HG03469 (cell line): ENCODE results near the gene AHRR.

Source experiments
- ATAC-seq: cut with Tn5 transposase; IDR thresholded peaks from one replicate; pipeline ENCODE4 v1.9.1; 2021; ENCODE audit warnings: mild to moderate bottlenecking, moderate library complexity, moderate number of reproducible peaks; ENCODE audit not compliant: unreplicated experiment

Gene AHRR

DNA sequence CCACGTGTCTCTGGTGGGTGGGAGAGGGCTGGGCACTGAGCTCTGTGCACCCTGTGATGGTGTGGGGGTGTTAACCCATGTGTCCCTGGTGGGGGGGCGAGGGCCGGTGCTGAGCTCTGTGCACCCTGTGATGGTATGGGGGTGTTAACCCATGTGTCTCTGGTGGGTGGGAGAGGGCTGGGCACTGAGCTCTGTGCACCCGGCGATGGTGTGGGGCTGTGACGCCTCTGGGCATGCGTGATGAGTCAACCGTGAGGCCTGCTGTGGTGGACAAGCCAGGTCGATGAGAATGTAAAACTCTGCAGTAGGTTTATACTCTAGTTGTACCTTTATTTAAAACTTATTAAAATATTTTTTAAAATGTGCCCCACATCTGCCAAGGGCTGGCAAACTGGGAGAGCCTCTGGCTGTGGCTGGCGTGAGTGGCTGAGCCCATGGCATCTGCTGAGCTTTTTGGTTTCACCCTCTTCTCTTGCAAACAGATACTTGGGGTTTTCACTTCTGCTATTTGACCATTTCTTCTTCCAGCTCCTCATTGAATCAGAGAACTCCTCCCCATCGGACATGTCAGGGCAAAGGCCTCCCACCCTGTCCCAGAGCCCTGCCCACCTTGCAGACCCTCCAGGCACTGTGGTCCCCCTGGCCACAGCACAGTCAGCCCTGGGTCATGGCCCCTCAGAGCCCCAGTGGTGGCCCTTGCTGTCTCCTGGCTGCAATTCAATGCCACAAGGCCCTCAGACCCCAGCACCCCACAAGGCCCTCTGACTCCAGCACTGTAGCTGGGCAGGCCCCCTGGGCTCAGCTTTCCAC, 103.0 kb downstream of the AHRR start:
- peak; percentile 57 for ATAC-seq

DNA sequence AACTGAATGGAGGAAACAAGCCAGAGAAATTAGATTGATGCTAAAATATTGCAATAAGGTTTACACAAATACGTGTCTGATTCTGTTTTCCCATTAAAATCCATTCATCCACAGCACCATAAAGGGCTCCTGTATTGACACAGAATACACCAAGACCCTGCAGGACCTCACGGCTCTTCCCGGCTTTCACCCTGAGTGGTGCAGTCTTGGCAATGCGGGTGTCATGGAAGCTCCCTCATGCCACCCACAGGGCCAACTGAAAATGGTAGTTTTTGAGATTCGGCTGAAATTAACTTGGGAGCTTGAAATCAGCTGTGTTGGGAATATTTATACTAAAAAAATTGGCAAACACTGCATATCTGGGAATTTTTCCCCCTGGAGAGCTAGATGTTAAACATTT, 104.2 kb downstream of the AHRR start:
- no peak for ATAC-seq

DNA sequence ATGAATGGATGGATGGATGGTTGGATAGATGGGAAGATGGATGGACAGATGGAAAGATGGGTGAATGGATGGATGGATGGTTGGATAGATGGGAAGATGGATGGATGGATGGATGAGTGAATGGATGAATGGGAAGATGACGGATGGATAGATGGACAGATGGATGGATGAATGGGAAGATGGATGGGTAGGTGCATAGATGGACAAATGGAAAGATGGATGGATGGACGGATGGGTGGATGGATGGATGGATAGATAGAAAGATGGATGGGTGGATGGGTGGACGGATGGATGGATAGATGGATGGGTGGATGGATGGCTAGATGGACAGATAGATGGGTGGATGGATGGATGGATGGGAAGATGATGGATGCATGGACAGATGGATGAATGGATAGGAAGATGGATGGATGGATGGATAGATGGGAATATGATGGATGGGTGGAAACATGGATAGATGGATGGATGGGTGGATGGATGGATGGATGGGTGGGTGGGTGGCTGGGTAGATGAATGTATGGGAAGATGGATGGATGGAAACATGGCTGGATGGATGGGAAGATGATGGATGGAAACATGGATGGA, 105.0 kb downstream of the AHRR start:
- ATAC-seq: no peak

DNA sequence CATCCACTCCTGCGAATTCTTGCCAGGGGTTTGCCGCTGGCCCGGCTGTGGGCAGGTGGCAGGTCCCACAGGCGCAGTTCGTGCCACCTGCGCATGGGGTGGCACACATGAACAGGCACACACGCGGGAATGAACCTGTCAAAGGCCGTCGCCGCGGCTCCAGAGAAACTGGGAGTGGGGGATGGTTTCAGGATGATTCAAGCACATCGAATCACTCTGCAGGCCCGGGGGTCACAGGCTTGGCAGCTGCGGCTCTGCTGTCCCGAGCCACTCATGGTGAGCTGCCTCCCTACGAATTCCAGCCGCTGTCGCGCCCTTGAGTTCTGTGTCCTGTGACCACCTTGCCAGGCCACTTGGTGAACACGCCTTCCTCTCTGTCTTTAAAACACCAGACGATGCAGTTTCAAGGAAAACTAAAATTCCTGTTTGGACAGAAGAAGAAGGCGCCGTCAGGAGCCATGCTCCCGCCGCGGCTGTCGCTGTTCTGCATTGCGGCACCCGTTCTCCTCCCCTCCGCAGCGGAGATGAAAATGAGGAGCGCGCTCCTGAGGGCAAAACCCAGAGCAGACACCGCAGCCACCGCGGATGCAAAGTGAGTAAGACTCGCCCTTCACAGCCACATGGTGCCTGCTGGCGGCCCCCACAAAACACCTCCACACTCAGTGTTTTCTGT, 106.0 kb downstream of the AHRR start:
- ATAC-seq: no peak

DNA sequence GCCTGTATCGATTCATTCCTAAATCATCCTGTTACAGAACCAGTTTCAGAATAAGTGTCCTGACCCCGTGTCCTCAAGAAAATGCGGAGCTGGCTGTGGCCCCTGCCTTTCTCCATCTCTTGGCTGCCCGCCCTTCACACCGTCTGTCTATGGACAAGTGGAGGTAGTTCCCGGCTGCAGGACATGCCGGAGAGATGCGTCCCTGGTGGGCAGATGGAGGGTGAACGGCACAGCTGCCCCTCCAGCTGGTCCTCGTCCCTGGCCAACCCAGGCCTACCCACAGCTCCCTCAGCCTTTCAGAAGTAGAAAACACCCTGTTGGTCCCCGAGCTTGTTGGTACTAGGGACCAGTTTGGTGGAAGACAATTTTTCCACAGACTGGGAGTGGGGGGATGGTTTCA, 106.7 kb downstream of the AHRR start:
- ATAC-seq: no peak

DNA sequence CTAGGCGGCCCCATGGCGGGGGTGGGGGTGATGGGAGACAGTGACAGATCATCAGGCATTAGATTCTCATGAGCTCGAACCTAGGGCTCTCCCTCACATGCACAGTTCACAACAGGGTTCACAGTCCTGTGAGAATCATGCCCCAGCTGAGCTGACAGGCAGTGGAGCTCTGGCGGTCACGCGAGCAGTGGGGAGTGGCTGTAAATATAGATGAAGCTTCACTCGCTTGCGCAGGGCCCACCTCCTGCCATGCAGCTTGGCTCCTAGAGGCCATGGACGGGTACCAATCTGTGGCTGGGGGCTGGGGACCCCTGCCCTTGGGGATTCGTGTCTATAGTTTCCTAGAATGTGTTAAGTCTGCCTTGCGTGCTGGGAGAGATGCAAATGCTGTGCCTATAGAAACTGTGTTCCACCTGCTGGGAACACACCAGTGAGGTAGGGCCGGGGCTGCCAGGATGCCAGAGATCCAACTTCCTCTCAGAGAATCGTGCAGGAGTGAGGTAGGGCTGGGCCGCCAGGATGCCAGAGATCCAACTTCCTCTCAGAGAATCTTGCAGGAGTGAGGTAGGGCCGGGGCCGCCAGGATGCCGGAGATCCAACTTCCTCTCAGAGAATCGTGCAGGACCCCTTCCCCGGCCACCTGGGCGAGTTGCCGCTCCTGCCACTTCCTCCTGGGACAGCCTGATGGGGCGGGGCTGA, 107.4 kb downstream of the AHRR start:
- no peak for ATAC-seq

DNA sequence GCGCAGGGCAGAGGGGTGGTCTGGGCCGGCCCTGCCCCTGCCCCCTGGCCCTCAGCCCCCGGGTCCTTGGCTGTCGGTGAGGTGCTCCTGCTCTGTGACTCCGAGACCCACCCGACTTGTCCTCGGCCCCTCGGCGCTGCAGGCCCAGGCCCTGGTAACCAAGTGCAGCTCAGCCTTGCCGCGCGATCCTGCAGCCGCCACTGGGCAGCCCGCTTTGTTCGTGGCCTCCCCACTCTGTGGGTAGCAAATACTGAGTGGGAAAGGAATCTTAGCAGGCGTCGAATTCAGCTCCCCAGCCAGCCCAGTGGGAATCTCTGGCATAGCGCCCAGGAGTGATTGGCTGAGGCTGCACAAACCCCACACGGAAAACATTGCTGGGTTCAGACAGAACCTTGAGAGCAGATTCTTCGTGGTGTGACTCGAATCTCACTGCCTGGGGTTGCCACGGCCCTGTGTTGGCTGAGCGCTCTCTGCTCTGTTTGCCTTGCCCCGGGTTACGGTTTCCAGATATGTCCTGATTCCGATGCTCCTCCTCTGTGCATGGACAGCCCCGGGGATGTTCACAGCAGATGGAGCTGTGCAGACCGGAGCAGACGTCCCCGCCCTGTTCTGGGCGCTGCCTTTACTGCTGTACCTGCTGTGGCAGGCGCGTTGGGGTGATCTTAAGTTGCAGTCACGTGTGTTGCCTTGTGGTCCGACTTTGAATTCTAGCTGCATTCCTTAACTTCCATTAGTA, 108.1 kb downstream of the AHRR start:
- no peak for ATAC-seq

DNA sequence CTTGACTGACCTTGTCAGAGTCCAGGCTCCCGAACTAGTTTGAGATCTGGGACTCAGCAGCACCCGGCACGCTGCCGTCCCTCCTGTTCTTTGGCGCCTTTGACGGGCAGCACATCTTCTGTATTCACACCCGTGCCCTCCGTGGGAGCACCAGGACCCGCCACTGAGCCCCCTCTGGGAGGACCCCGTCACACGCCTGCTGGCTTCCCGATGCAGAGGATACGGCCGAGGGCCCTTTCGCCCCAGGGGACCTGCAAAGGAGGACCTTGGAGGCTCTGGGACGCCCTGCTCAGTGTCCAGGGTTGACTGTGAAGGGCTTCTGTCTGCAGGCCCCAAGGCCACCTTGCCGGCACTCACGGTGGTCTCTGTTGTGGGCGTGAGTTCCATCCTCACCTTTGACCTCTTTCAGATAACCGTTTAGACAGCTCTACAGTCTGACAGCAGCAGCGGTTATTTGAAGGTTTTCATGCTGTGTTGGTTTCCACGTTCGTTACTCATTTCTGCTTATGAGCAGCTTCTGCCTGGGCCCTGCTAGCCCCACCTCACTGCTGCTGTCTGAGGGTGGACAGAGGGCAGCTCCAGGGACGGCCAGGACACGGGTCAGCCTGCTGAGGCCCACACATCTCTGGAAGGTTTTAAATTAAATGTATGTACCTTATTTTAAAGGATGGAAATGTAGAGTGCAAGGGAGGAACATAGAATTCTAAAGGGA, 108.9 kb downstream of the AHRR start:
- ATAC-seq: no peak

DNA sequence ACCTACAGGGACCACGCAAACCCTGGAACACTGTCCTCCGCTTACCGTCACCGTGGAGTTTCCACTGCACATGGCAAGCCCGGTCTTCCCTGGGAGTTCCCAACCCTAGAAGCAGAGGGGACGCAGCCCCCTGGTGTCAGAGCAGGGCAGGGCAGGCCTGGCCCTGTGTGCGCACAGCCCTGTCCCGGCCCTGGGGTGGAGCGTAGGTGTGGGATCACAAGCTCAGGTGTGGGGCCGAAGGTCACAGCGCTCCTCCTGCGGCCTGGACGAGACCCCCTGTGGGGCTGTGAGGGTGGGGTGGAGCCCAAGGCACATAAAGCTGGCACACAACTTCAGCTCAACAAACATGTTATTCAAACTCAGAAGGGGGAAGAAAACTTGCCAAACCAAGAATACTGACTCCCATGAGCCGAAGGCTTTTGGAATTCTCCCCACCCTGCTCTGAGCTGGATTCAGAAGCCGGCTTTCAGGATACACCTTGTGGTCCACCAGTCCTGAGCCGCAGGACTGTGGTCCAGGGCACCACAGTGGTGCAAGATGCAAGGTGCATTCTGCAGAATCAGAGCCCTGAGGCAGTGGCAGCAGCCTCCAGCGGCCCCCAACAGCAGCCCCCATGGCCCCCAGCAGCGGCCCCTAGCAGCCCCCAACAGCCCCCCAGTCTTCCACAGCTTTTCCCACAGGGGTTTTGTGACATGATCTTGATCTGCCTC, 109.6 kb downstream of the AHRR start:
- no peak for ATAC-seq

DNA sequence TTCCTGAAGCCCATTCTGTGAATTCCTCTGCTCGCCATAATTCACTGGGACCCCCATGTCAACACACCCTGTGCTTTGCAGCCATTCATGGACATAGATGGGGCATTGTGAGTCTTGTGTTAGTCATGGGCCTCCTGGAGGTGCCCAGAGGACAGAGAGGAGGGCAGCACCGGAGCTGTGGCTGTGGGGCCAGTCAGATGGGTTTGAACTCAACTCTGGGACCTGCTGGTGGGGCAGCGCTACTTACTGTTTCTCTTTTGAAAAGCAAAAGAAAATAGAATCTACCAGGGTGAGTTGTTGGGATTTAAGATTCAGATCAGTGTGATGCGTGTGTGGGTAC, 110.2 kb downstream of the AHRR start:
- ATAC-seq: no peak

DNA sequence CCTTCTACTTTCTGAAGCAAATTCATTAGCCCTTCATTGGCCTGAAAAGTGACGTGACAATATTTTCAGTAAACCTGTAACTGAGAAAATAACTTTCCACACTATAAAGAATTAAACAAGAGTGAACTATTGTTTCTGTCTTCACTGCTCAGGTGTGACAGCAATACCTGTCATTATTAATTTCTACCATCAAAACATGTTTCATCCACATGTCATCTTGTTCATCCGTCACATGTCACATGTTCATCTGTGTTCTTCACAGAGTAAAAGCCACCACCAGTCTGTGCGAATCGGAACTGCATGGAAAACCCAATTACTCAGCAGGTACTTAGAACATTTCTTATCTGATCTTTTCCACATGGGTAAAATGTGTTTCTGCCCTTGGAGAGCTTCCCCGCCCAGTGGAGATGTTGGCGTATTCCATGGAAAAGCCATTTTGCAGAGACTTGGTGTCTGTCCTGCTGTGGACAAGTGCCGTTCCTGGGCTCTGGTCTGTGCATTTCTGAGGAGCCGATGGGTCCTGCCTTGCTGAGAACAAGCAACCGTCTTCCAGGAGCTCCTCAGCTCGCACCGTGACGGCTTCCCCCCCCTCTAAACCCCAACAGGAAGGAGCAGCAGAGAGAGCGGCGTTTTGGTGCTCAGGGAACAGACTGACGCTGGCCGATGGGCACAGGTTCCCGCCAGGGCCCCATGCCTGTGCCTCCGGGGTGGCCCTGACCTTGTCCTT, 110.8 kb downstream of the AHRR start:
- no peak for ATAC-seq

DNA sequence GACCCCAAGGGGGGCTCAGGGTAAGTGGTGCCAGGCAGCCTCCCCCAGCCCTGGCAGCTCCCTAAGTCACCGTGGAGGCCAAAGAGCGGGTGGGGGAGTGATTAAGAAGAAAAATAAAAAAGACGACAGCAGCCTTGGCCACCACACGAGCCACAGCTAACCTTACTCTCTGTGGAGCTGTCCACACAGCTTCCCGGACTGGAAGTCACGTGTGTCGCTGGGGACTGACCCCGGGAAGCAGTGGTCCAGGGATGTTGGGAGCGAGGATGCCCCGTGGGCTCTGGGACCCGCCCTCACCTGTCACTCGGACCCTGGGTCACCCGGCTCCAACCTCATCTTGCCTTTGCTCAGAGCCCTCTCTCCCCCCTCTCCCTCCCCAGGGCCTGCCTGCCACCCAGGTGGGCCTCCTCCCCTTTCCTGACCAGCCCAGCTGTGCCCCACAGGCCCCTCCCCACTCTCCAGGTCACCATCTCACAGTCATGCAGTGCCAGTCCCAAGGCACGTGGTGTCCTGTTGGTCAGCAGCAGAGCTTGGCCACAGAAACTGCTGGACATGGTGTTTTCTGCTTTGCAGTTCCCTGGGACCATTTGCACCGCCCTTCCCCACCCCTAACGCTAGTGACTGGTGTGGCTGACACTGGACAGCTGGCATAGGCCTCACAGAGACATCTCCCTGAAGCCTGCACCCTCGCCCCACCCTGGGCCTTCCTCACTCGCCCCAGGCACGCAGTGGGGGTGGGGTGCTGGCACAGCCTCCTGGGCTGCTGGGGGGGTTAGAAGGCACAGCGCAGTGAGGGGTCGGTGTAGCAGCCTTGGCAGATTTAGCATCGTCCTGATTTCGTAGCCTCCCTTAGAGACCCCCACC, 111.6 kb downstream of the AHRR start:
- no peak for ATAC-seq

DNA sequence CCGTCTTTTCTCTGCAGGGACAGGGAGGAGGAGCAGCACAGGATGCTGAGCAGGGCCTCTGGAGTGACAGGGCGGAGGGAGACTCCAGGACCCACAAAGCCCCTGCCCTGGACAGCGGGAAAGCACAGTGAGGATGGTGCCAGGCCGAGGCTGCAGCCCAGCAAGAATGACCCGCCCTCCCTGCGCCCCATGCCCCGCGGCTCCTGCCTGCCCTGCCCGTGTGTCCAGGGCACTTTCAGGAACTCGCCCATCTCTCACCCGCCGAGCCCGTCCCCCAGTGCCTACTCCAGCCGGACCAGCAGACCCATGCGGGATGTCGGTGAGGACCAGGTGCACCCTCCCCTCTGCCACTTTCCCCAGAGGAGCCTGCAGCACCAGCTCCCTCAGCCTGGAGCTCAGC, 112.3 kb downstream of the AHRR start:
- ATAC-seq: no peak

DNA sequence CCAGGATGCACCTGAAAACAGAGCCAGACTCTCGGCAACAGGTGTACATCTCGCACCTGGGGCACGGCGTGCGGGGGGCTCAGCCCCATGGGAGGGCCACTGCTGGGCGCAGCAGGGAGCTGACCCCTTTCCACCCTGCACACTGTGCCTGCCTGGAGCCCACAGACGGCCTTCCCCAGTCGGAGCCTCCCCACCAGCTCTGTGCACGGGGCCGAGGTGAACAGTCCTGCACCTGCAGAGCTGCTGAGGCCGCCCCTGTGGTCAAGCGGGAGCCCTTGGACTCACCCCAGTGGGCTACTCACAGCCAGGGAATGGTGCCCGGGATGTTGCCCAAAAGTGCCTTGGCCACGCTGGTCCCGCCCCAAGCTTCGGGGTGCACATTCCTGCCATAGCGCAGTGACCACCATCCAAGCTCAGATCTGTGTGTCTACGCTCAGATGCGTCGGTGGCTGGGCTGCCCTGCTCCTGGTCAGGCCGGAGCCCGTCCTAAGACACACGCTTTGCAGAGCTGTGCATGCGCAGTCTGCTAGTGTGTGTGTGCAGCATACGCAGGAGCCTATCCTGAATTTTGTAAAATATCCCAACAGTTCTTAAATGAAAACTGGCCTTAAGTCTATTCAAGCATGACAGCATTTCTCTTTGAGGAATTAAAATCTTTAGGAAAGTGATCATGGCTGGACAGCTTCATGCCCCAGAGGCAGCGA, 113.1 kb downstream of the AHRR start:
- ATAC-seq: no peak

DNA sequence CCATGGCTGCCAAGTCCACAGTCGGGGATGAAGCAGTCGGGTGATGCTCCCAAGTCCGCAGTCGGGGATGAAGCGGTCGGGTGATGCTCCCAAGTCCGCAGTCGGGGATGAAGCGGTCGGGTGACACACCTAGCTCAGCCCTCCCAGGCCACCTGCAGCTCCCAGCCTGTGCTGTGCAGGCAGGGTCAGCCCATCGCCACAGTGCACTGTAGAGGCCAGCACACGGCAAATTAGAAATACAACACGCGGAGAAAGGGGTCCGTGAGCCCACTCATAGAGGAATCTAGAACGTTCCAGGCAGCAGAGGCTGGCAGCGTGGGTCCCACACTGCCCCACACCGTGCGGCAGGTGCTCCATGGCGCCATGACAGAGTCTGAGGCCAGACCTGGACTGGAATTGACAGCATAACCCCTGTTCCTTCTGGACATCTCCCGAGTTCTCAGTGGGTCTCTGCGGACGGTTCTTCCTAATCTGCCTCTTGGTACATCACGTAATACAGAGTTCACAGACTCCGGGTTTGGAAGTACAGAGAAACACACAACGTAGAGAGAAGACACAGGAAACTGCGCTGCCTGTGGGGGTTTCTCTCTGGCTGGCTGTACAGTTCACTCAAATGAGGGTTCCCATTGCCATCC, 113.8 kb downstream of the AHRR start:
- no peak for ATAC-seq

DNA sequence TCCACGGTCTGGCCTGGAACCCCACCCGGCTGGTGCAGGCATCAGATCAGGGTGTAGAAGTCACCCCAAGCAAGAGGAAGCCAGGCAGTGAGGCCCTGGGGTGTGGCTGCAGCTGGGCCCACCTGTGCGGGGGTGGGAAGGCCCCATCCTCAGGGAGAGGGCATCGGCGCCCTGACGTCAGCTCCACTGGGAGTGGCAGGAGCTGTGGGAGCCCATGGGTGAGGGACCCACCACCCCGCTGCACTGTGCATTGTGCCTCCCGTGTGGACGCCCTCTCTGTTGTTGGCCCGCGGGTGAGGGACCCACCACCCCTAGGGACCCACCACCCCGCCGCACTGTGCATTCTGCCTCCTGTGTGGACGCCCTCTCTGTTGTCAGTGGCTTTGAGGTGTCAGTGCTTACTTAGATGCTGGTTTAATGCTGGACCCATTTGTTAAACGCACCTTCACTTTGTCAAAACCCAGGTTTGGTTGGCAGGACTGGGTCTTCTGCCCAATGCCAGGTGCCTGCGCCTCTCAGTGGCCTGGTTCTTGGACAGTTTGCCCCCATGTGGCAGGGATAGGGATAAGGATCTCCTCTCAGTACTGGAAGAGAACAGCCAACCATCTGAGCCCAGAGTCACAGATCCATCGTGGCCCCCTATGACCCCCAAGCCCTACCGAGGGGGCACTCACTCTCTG, 114.6 kb downstream of the AHRR start:
- ATAC-seq: no peak

DNA sequence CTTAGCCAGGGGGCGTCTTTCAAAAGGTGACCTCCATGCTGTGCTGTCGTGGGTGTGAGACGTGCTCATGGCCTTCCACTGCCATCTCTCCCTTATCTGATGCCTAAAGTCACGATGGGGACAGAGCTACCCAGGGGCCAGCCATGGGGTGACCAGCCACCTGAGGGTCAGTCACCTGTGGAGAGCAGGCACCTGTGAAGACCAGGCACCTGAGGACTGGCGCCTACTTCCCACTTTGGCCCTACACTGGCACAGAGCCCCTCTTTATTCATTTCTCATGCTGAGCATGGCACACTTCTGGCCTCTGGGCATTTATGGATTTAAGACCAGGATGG, 115.1 kb downstream of the AHRR start:
- no peak for ATAC-seq
